Dendritic cell treated with granulocyte-macrophage colony-stimulating factor and Interleukin-4, amounts not matched to agents 40 ng/mL and 50 ng/mL, for 4 days (primary cell): Measurements from ENCODE around the gene ATXN7L1.

Experiments used
- H3K27ac Mint-ChIP-seq: one replicate; pipeline ENCODE4 v1.8.0; 2022; ENCODE audit warnings: mild to moderate bottlenecking, mixed read lengths
- H3K27me3 Mint-ChIP-seq: one replicate; pipeline ENCODE4 v1.8.0; 2022; ENCODE audit warnings: mild to moderate bottlenecking, mixed read lengths
- H3K36me3 Mint-ChIP-seq: one replicate; pipeline ENCODE4 v1.8.0; 2022; ENCODE audit warnings: low read depth, mixed read lengths
- H3K4me1 Mint-ChIP-seq: one replicate; pipeline ENCODE4 v1.8.0; 2022; ENCODE audit warnings: low read depth, mixed read lengths
- H3K4me3 Mint-ChIP-seq: one replicate; pipeline ENCODE4 v1.8.0; 2022; ENCODE audit warnings: mild to moderate bottlenecking, moderate library complexity, mixed read lengths
- H3K9me3 Mint-ChIP-seq: one replicate; pipeline ENCODE4 v1.8.0; 2022; ENCODE audit warnings: mixed read lengths
- intact Hi-C: fragments of 100-400 bp; cut with micrococcal nuclease; formaldehyde crosslinking; loops from one replicate; pipeline ENCODE4 v1.15.0; 2022

ATXN7L1 gene

GRCh38 chr7:105788356-105788755 is 88.0 kb downstream of the ATXN7L1 start:
- no peaks in the 10 kb centered on the region for H3K9me3 Mint-ChIP-seq
- peaks cover 21% of the 10 kb centered on the region for H3K36me3 Mint-ChIP-seq
- peaks cover 6% of the 10 kb centered on the region for H3K4me1 Mint-ChIP-seq

DNA sequence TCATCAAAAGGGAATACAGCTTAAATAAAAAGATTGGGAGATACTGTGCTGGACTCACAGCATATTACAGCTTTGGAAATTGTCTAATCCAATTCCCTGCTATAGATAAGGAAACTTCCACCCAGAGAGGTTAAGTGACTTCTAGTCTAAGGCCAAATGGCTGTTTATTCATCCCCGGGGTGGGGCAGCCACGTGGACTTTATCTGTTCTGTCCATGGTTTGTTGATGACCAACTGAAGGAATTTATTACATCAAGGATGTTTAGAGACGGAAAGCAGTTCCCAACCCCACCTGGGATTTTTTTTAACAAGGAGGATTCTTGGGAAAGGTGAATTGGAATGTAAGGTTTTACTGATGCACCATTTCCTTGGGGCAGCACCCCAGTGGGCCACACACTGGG is 88.6 kb downstream of the ATXN7L1 start:
- Mint-ChIP-seq H3K4me3 (no peak overlapping the region), H3K36me3 (peaks cover 21% of the 10 kb centered on the region), H3K27ac (no peak overlapping the region), H3K4me1 (peaks cover 6% of the 10 kb centered on the region), H3K27me3 (no peaks in the 10 kb centered on the region), H3K9me3 (no peaks in the 10 kb centered on the region)
- intact Hi-C loops: no loop called here

More at GRCh38 chr7:105788356-105788755, 88.0 kb downstream of the ATXN7L1 start:
- intact Hi-C loops: no loop called here
- Mint-ChIP-seq H3K27me3 (no peaks in the 10 kb centered on the region), H3K27ac (no peak overlapping the region), H3K4me3 (no peak overlapping the region)

DNA sequence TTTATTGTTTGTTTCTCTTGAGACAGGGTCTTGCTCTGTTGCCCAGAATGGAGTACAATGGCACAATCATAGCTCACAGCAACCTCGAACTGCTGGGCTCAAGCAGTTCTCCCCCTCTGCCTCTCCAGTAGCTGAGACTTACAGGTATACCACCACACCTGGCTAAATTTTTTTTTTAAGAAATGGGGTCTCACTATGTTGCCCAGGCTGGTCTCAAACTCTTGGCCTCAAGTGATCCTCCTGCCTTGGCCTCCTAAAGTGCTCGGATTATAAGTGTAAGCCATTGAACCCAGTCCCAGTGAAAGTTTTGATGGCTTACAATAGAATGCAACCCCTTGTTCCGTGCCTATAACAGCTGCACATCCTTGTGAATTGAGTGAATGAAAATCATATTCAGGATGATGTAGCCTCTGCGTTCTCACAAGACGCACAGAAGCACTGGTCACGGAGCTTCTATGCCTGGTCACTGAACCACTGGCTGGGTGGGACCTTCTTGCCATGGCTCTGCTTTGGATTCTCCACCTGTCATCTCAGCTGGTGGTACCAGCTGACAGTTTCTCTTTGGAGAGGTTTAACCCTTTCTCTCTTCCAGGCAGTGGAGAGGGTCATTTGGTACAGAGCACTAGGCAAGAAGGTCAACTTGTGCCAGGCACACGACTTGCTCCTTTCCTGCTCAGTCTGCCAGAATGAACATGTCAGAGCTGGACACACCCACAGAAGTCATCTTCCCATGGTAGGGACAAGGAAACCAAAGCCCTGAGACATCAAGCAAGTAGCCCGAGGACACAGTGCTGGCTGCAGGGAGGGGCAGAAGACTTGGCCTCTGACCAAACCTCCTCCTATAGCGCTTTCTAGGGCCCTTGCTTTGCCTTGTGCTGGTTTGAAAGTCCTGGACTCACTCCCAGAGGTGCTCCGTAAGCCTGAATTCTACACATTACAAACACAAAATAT is 89.6 kb downstream of the ATXN7L1 start:
- no peaks in the 10 kb centered on the region for H3K27me3 Mint-ChIP-seq

DNA sequence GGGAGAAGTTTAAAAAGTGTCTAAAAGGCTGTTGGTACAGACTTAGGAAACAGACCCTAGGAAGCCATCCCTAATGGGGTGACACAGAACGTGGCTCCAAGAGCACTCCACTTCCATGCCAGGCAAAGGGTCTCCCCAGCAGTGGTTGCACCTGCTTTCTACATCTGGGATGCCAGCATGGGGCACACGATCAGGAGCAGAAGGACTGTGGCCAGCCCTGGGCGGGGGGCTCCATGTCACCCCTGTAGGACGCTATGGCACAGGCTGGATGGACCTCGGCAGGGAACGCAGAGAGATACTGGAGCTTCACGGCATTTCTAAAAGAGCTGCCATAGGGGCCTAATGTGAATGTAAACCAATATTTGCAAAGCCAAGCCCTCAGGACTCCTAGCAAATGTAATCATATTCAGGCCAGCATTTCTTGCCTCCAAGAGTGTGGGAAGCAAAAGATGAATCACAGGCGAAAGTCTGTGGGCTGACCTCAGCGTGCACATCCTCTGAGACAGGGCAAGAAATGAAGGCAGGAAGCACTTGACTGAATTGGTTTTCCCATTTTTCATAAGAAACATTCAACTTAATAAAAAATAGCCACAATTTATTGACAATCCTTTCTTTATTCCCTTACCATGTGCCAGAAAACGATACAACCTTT is 93.9 kb downstream of the ATXN7L1 start:
- Mint-ChIP-seq H3K4me3 (no peak overlapping the region), H3K4me1 (peaks cover 6% of the 10 kb centered on the region), H3K9me3 (no peaks in the 10 kb centered on the region), H3K27ac (no peak overlapping the region), H3K36me3 (peaks cover 8% of the 10 kb centered on the region), H3K27me3 (no peaks in the 10 kb centered on the region)
- intact Hi-C loops: no loop called here

More for the DNA sequence above, 89.6 kb downstream of the ATXN7L1 start:
- Mint-ChIP-seq H3K4me3 (no peak overlapping the region), H3K4me1 (peaks cover 6% of the 10 kb centered on the region), H3K9me3 (no peaks in the 10 kb centered on the region), H3K36me3 (peaks cover 15% of the 10 kb centered on the region), H3K27ac (no peak overlapping the region)
- intact Hi-C loops: no loop called here

- Mint-ChIP-seq H3K9me3 (no peaks in the 10 kb centered on the region), H3K36me3 (peaks cover 19% of the 10 kb centered on the region), H3K4me3 (no peak overlapping the region), H3K4me1 (peaks cover 6% of the 10 kb centered on the region), H3K27ac (no peak overlapping the region), H3K27me3 (no peaks in the 10 kb centered on the region)
- intact Hi-C loops: no loop called here
Measured at GRCh38 chr7:105779856-105780780, 96.3 kb downstream of the ATXN7L1 start.

DNA sequence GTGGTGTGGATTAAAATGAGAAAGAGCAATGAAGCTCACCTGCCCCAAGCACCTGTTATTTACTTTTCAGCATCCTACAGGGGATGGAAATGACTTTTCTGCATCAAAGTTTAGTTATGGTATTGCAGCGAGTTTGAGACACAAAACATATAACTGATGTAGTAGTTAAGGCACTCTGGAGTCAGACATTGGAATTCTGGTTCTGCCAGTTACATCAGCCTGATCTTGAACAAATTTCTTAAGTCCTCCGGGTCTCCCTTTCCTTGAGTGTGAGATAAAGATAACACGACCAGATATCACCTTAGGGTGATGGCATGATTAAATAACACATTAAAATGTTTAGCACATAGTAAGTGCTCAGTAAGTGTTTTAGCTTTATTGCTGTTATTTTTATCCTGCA is 97.4 kb downstream of the ATXN7L1 start:
- no peaks in the 10 kb centered on the region for H3K27me3 Mint-ChIP-seq
- no peaks in the 10 kb centered on the region for H3K9me3 Mint-ChIP-seq
- H3K4me1 Mint-ChIP-seq: no peaks in the 10 kb centered on the region
- intact Hi-C loops: no loop called here
- H3K36me3 Mint-ChIP-seq: peaks cover 13% of the 10 kb centered on the region
- no peak overlapping the region for H3K27ac Mint-ChIP-seq
- no peak overlapping the region for H3K4me3 Mint-ChIP-seq

- Mint-ChIP-seq H3K9me3 (no peaks in the 10 kb centered on the region), H3K27ac (no peak overlapping the region), H3K4me1 (no peaks in the 10 kb centered on the region), H3K36me3 (peaks cover 13% of the 10 kb centered on the region), H3K4me3 (no peak overlapping the region), H3K27me3 (no peaks in the 10 kb centered on the region)
- intact Hi-C loops: no loop called here
Measured at GRCh38 chr7:105776986-105777910, 99.2 kb downstream of the ATXN7L1 start.

DNA sequence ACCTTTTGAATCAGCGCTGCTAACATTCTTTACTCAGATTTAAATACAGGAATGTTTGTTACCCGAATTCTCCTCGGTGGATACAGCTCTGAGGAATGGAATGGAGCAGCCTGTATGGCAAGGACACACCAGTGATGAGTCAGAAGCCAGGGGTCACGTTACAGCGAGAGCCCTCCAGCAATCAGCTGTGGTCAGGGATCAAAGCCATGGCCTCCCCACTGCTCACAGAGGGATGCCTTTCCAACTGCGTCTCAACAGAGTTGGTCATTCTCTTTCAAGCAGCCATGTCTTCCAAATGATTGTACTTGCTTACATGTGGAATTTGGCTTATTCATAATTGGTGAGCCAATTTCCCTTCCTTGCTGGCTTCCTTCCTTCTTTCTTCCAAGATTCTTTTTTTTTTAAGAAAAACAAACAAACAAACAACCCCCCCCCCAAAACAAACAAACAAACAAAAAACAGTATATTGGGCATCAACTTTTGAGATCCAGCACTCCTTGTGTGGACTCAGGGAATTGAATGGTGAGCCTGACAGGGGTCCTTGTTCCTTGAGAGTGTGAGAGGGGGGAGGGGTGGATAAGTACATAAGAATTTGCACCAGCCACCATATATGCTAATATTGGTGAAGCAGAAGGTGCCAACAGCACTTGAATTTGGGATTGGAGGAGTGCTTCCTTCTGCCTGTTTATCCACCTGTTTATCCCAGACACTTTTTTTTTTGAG is 100.2 kb downstream of the ATXN7L1 start:
- no peaks in the 10 kb centered on the region for H3K9me3 Mint-ChIP-seq
- H3K27ac Mint-ChIP-seq: no peak overlapping the region
- H3K4me1 Mint-ChIP-seq: no peaks in the 10 kb centered on the region
- no peaks in the 10 kb centered on the region for H3K27me3 Mint-ChIP-seq
- intact Hi-C loops: no loop called here
- H3K4me3 Mint-ChIP-seq: no peak overlapping the region
- H3K36me3 Mint-ChIP-seq: peaks cover 13% of the 10 kb centered on the region

DNA sequence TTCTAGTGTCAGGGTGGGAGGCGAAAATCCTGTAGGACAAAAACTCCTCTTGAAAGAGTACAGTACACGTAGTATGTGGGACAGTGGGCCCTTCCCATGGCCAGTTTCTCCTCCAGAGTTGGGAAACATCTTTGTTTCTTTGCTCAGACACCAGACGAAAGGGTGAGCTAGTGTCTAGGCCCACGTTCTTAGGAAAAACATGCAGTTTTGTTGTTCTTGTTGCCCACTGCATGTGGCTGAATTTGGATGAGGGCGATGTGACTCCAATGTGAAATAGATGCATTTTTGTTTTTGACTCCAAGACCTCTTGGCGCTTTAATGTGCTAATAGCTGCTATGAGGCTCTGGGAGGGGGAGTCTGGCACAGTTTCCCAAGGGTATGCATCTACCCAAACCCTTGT is 100.8 kb downstream of the ATXN7L1 start:
- Mint-ChIP-seq H3K36me3 (peaks cover 13% of the 10 kb centered on the region), H3K4me1 (no peaks in the 10 kb centered on the region), H3K27ac (no peak overlapping the region), H3K4me3 (no peak overlapping the region), H3K9me3 (no peaks in the 10 kb centered on the region), H3K27me3 (no peaks in the 10 kb centered on the region)
- intact Hi-C loops: no loop called here

GRCh38 chr7:105773030-105773460 is 103.4 kb downstream of the ATXN7L1 start:
- H3K27me3 Mint-ChIP-seq: no peaks in the 10 kb centered on the region
- no peaks in the 10 kb centered on the region for H3K9me3 Mint-ChIP-seq
- H3K27ac Mint-ChIP-seq: no peak overlapping the region
- H3K4me1 Mint-ChIP-seq: no peaks in the 10 kb centered on the region
- H3K36me3 Mint-ChIP-seq: peaks cover 13% of the 10 kb centered on the region
- no peak overlapping the region for H3K4me3 Mint-ChIP-seq
- intact Hi-C loops: no loop called here

- Mint-ChIP-seq H3K36me3 (no peaks in the 10 kb centered on the region), H3K4me3 (no peak overlapping the region), H3K27me3 (no peaks in the 10 kb centered on the region), H3K4me1 (no peaks in the 10 kb centered on the region), H3K9me3 (no peaks in the 10 kb centered on the region), H3K27ac (no peak overlapping the region)
- intact Hi-C loops: loop anchor here (10.0 kb wide), 3 partner anchors 105 to 385 kb away; partner anchors contain the start of gene ATXN7L1
Measured at GRCh38 chr7:105769901-105770628, 106.3 kb downstream of the ATXN7L1 start.
